ENCODE results near the gene ESYT3.

ESYT3 gene

DNA sequence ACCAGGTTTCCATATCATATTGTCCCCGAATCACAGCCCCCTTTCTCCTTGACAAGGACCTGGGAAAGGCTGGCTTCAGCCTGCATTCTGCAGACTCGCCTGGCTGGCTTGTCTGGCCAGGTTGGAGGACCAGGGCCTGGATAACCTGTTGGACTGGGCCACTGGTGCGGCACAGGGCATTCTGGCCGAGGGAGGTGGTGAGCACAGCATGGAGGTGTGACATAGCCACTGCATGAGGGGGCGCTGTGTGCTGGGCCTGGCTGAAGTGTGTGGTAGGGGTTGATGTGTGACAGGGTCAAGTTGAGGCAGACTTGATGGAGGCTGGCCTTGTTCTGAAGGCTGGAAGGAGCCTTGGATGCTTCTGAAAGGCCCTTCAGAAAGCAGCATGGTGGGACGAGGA lies 2.9 kb downstream of the ESYT3 start:
- no peak for DNase-seq (ENCODE audit: low read depth)
- H3K4me3 ChIP-seq (ENCODE audit: low read depth, low read length), result no peak overlapping the region
- TF ChIP-seq CTCF (IDR thresholded peaks at IDR 0.05; ENCODE audit: low read depth, low read length, missing control alignments), result no peak

DNA sequence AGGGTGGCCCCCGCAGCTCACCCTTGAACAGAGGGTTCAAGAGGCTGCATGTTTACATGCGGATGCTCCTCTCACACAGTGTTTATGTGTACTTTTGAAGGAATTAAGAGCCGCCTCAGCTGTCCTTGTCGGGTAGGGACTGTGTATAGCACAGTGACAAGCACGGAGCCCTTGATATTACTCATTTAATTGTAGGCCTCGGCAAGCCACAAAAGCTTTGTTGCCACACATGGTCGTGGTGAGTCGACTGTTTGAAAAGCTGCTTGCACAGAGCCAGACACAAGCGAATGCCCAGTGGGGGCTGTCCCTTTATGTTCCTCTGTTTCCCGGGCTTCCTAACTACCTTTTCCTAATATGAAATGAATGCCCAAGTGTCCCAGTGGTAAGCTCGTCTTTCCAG lies 4.5 kb downstream of the ESYT3 start:
- no peak overlapping the region for H3K4me3 ChIP-seq (ENCODE audit: low read depth, low read length)
- no peak for DNase-seq (ENCODE audit: low read depth)
- TF ChIP-seq CTCF (IDR thresholded peaks at IDR 0.05; ENCODE audit: low read depth, low read length, missing control alignments), result no peak

GRCh38 chr3:138439646-138440045 lies 5.2 kb downstream of the ESYT3 start:
- DNase-seq (ENCODE audit: low read depth), result no peak
- no peak for TF ChIP-seq CTCF (IDR thresholded peaks at IDR 0.05; ENCODE audit: low read depth, low read length, missing control alignments)
- no peak overlapping the region for H3K4me3 ChIP-seq (ENCODE audit: low read depth, low read length)

DNA sequence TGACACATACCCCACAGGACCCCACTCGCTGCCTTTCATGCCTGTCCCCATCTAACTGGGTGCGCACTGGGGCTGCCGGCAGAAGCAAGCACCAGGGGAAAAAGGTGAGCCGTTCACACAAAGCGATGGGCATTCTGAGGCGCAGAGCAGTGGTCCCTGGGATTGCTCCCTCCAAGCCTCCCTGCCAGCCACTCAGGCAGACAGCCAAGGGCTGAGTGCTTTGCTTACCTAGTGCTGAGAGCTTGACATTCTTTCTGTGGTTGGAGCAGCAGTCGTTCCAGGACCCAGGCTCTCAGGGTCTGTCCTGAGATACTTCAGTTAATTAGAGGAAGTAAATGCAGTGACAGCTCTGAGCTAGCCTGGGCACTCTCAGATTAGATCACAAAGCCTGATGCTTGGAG lies 5.7 kb downstream of the ESYT3 start:
- no peak for DNase-seq (ENCODE audit: low read depth)
- no peak overlapping the region for H3K4me3 ChIP-seq (ENCODE audit: low read depth, low read length)
- no peak for TF ChIP-seq CTCF (IDR thresholded peaks at IDR 0.05; ENCODE audit: low read depth, low read length, missing control alignments)

DNA sequence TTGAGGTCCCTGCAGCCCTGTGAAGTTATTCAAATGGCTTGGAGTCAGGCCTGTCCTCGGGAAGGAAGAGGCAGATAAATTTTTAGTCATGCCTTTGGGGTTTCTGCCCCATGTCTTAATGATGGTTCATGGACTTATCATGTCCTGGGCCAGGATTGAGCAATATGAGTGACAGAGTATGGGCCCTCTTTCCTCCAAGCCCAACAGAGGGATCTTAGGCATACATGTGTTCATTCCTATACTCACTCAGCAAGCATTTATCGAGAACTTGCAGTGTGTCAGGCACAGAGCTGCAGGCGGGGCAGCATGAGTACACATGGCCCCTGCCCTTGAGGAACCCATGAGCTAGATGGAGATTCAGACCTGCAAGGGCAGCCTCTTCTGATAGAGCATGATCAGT lies 6.2 kb downstream of the ESYT3 start:
- DNase-seq (ENCODE audit: low read depth), result no peak
- TF ChIP-seq CTCF (IDR thresholded peaks at IDR 0.05; ENCODE audit: low read depth, low read length, missing control alignments), result no peak
- no peak overlapping the region for H3K4me3 ChIP-seq (ENCODE audit: low read depth, low read length)

- H3K4me3 ChIP-seq (ENCODE audit: low read depth, low read length), result no peak overlapping the region
- TF ChIP-seq CTCF (IDR thresholded peaks at IDR 0.05; ENCODE audit: low read depth, low read length, missing control alignments), result no peak
- DNase-seq (ENCODE audit: low read depth), result no peak
Observed at GRCh38 chr3:138441256-138441655, 6.8 kb downstream of the ESYT3 start.

GRCh38 chr3:138441742-138442141 lies 7.3 kb downstream of the ESYT3 start:
- no peak for TF ChIP-seq CTCF (IDR thresholded peaks at IDR 0.05; ENCODE audit: low read depth, low read length, missing control alignments)
- DNase-seq (ENCODE audit: low read depth), result no peak
- no peak overlapping the region for H3K4me3 ChIP-seq (ENCODE audit: low read depth, low read length)
